HG02840 (cell line): Measurements from ENCODE around the gene IQSEC2.

Source experiments
- ATAC-seq: cut with Tn5 transposase; IDR thresholded peaks from one replicate; pipeline ENCODE4 v1.9.1; 2021; ENCODE audit warnings: mild to moderate bottlenecking, moderate library complexity, moderate number of reproducible peaks; ENCODE audit not compliant: unreplicated experiment, low FRiP score

The IQSEC2 gene

GRCh38 chrX:53249408-53250042 lies 31.9 kb downstream of the IQSEC2 start:
- no peak for ATAC-seq

GRCh38 chrX:53247928-53248327 lies 33.5 kb downstream of the IQSEC2 start:
- ATAC-seq: no peak

GRCh38 chrX:53246231-53246630 lies 35.2 kb downstream of the IQSEC2 start:
- ATAC-seq: no peak

GRCh38 chrX:53244610-53245009 lies 36.8 kb downstream of the IQSEC2 start:
- no peak for ATAC-seq

DNA sequence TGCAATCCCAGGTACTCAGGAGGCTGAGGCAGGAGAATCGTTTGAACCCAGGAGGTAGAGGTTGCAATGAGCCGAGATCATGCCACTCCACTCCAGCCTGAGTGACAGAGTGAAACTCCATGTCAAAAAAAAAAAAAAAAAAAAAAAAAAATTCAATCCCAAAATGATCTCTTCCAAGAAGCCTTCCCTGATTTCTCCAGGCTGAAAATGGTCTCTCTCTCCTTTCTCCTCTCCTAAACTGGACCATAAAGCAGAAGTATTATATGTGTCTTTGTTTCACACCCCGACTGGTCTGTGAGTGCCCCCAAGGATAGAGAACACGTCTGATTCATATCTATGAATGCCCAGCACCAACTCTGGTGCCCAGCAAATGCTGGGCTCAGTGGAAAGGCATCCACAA lies 39.1 kb downstream of the IQSEC2 start:
- no peak for ATAC-seq

DNA sequence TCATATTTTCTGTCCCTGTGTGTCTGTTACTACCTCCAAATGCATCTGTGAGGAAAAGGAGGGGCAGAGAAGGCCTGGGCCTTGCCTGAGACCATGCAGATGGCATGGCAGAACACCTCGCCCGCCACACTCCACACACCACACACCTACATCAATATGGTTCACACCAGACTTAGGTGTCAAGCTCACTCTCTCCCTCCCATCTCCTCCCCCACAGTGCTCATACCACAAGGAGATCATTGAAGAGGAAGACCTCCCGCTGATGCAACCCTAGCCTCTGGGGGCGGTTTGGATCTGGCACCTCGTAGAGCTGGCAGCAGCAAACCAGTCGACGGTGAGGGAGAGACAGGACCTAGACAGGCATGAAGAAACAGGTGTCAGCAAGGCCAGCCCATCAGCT lies 39.8 kb downstream of the IQSEC2 start:
- ATAC-seq: no peak

GRCh38 chrX:53239474-53239873 lies 41.9 kb downstream of the IQSEC2 start:
- no peak for ATAC-seq

DNA sequence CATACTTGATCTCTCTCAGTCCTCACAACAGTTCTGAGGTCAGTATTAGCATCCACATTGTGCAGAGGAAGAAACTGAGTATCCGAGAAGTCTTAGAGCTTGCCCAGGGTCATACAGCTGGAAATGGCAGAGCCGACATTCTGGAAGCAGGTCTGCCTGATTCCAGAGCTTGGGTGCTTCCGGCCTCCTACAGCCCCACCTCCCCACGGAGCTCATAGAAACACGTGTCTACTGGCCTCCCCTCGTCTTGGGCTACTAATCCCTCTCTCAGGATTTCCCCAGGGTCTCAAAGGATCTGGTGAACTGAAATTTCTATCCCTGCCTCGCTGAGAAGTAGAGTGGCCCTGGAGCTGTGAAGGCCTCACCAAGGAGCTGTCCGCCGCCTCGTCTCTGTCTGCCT lies 44.3 kb downstream of the IQSEC2 start:
- ATAC-seq: no peak

GRCh38 chrX:53236025-53236679 lies 45.2 kb downstream of the IQSEC2 start:
- no peak for ATAC-seq

DNA sequence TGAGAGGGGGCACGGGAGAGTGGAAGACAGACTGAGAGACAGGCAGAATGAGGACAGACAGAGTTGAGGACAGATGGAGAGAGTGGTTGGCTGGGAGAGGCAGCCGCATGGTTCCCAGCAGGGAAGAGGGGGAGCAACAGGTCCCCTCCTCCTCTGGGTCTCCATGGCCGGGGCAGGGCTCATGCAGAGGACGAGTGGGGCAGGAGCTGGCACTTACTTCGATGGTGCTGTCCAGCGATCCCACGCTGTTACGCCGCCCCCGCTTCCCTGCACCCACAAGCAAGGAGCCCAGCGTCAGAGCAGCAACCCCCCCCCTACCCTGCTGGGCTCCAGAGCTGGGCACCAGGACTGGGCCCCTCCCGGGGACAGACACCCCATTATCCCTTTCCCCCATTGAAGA lies 45.8 kb downstream of the IQSEC2 start:
- ATAC-seq: no peak

DNA sequence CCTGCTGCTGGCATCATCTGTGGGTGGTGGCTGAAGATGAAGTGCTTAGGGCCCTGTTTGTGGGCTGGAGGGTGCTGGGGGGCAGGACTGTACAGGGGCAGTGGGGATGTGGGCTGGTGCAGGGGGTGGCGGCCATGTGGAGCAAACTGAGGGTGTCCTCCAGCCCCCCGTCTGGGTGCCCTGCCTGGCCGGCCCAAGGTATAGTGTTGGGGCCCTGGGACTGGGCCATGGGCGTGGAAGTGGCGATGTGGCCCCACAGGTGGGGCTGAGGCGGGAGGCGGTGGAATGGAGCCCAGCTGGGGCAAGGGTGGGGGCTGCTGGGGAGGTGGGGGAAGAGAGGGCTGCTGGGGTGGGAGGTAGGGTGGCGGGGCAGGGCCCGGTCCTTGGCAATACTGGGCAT lies 46.9 kb downstream of the IQSEC2 start:
- ATAC-seq: no peak

DNA sequence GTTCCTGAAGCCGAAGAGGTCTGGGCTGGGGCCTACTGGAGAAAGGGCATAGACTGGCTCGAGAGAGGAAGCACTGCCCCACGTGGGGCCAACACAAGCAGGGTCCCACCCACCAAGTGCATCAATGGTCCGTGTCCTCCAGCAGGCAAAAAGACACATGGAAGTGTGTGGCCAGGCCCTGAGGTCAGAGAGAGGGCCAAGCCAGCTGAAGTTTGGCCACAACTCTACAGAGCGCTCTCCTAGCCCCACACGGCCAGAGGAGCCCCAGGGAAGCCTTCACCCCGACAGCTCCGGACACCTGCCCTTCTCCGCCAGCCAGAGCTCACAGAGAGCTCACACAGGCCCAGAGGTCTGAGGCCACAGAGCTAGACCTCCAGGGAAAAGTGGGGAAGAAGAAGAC lies 47.8 kb downstream of the IQSEC2 start:
- no peak for ATAC-seq

- no peak for ATAC-seq
Measured at GRCh38 chrX:53230116-53230515, 51.3 kb downstream of the IQSEC2 start.

DNA sequence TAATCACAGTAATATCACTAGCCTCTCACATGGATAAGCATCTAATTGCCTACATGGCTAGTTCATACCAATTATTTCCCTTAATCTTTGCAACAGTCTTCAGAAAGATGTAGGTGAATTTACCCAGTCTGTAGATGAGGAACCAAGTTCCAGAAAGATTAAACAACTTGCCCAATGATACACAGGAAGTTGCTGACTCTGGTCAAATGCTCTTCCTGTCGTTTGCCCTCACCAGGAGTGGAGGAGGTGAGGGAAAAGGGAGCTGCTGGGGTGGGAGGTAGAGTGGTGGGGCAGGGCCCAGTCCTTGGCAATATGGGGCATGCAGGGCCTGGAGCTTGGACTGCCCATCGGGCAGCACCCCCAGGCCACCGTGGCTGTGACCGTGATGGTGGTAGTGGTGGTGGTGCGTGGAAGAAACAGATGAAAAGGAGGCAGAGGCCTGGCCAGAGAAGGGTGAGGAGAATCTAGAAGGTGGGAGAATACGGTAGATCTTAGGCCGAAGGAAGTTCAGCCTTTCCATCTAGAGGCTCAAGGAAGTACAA lies 54.1 kb downstream of the IQSEC2 start:
- ATAC-seq: no peak

- ATAC-seq: peak; percentile 81
Measured at GRCh38 chrX:53224860-53225797, 56.3 kb downstream of the IQSEC2 start, which contains the start of gene KDM5C. TSS of gene KDM5C (minus strand) at chrX:53225207. CDS start at chrX:53224889, 318 bp downstream.

DNA sequence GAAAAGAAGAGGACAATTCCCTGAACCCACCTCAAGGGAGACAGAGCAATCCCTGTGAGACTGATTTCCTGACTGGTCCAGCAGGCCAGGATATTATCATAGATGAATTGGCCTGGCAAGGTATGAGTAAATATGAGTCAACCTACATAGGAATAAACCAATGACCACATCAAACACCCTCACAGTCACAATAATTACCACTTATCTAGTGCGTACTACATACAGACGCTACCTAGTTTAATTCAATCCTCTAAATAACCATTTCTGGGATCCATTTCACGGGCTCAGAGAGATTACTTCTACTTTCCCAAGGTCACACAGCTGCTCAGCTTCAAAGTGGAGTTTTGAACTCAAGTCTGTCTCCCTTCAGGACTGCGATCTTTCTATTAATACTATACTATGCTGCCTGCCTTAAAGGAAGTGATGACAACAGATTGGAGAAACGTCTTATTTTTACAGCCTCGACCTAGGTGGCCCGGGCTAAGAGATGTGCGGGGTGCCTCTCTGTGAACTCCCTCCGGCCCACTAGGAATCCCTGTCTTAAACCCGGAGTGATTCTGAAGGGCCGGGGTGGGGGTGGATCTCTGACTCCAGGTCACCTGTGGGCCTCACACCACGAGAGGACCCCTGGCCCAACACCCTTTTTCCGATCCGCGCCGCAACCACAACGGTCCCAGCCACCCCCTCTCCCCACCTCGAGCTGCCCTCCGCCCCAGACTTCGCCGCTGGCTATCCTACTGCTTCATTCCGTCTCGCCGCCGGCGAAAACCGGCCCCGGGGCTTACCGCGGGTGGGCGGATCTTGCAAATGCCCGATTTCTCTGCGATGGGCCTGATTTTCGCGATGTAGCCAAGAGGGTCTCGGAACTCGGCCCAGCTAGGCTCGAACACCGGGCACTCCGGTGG lies 57.2 kb downstream of the IQSEC2 start:
- no peak for ATAC-seq

DNA sequence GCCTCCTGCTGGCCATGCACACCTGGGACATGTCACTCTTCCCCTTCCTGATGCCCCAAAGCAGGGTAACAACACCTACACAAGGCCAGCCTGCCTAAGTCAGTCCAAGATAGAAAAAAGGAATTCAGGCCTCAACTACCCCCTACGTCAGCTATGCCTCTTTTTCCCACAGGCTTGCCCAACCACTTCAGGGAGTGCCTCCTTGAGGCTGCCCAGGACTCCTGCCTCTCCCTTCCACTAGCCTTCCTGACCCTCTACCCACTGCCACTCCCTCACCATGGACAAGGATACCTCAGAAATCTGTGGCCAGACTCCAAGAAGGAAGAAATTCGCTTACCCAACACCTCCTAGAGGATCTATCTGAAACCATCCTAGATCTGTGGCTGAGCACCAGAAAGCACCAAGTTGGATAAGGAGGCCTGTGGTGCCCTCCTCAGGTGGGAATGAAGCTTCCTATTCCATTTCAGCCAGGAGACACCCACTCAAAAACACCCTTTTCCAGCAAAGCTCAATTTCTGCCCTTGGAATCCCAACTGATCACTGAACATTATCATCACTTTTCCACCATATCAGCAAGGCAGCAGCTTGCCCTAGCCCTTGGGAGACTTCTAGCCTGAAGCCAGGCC lies 58.2 kb downstream of the IQSEC2 start:
- ATAC-seq: no peak
